Measurements from ENCODE around the gene NRG2.

- TF ChIP-seq CTCF (IDR thresholded peaks at IDR 0.05; ENCODE audit: low read depth, low read length) = no peak
- no peak for TF ChIP-seq POLR2A (IDR thresholded peaks at IDR 0.05; ENCODE audit: extremely low read depth, insufficient read length)
- no peak for TF ChIP-seq MAX (IDR thresholded peaks at IDR 0.05; ENCODE audit: low read depth, low read length)
Measured at GRCh38 chr5:139912804-139913203, 130.3 kb downstream of the NRG2 start.

All from NB4 (cell line).